Natural killer cell treated with Interleukin-12 subunit alpha and Interleukin-12 subunit beta and Interleukin-15 and Interleukin-18, amount 100 ng/mL, for 72 hours (primary cell): ENCODE measurements around the gene SLC22A4. TPM values are rescaled to one million over a fixed set of nuclear protein-coding genes. Genes with fewer than 3 reads are reported as not detected.

Experiments
- ATAC-seq, 2 donors: fragments of 150-1000 bp; cut with Tn5 transposase in 1 of 2; sonication (Bioruptor Pico), chemical (Tn5 transposase) in 1 of 2; 2 replicates each; pipeline ENCODE4 v1.10.0; 2021
- DNase-seq: peaks from one replicate; pipeline ENCODE4 v3.0.0; 2022; ENCODE audit warnings: low spot score
- H3K27ac Mint-ChIP-seq, 2 donors: 1 replicate in 1 of 2; 2 replicates in 1 of 2; pipeline ENCODE4 v1.8.0; 2022; ENCODE audit warnings: mixed read lengths in 2 of 2, mild to moderate bottlenecking in 1 of 2, moderate library complexity in 1 of 2
- H3K27me3 Mint-ChIP-seq, 2 donors: 1 replicate in 1 of 2; 2 replicates in 1 of 2; pipeline ENCODE4 v1.8.0; 2022; ENCODE audit warnings: mixed read lengths in 2 of 2
- H3K36me3 Mint-ChIP-seq: one replicate; pipeline ENCODE4 v1.8.0; 2022; ENCODE audit warnings: mixed read lengths
- H3K4me1 Mint-ChIP-seq, 2 donors: 1 replicate in 1 of 2; 2 replicates in 1 of 2; pipeline ENCODE4 v1.8.0; 2022; ENCODE audit warnings: low read depth in 2 of 2, mixed read lengths in 2 of 2, mild to moderate bottlenecking in 1 of 2
- H3K4me3 Mint-ChIP-seq: one replicate; pipeline ENCODE4 v1.8.0; 2022; ENCODE audit warnings: mixed read lengths
- H3K9me3 Mint-ChIP-seq: 2 replicates; pipeline ENCODE4 v1.8.0; 2022; ENCODE audit warnings: mixed read lengths
- total RNA-seq, 2 donors: library from RNA; stranded (reverse); gene quantifications; one replicate each; pipeline ENCODE4 v1.2.3, GENCODE V29; 2022

Gene SLC22A4
- total RNA-seq, 2 donors from 2014 or later: 0.93 to 2.5 TPM

GRCh38 chr5:132266836-132267160, 27.4 kb upstream of the SLC22A4 start:
- no peak for ATAC-seq
- Mint-ChIP-seq H3K4me3 (no peak overlapping the region), H3K27ac (no peak overlapping the region), H3K36me3 (no peaks in the 10 kb centered on the region), H3K4me1 (peaks cover 0 to 9% of the 10 kb centered on the region in 2 donors), H3K9me3 (no peaks in the 10 kb centered on the region), H3K27me3 (no peaks in the 10 kb centered on the region)
- no peak for DNase-seq

GRCh38 chr5:132267166-132267739, 26.9 kb upstream of the SLC22A4 start:
- Mint-ChIP-seq H3K9me3 (no peaks in the 10 kb centered on the region), H3K4me1 (peaks cover 0 to 12% of the 10 kb centered on the region in 2 donors), H3K27ac (no peak overlapping the region), H3K4me3 (no peak overlapping the region), H3K36me3 (no peaks in the 10 kb centered on the region), H3K27me3 (peaks cover 0 to 1% of the 10 kb centered on the region in 2 donors)
- DNase-seq (no peak), ATAC-seq (no peak)

DNA sequence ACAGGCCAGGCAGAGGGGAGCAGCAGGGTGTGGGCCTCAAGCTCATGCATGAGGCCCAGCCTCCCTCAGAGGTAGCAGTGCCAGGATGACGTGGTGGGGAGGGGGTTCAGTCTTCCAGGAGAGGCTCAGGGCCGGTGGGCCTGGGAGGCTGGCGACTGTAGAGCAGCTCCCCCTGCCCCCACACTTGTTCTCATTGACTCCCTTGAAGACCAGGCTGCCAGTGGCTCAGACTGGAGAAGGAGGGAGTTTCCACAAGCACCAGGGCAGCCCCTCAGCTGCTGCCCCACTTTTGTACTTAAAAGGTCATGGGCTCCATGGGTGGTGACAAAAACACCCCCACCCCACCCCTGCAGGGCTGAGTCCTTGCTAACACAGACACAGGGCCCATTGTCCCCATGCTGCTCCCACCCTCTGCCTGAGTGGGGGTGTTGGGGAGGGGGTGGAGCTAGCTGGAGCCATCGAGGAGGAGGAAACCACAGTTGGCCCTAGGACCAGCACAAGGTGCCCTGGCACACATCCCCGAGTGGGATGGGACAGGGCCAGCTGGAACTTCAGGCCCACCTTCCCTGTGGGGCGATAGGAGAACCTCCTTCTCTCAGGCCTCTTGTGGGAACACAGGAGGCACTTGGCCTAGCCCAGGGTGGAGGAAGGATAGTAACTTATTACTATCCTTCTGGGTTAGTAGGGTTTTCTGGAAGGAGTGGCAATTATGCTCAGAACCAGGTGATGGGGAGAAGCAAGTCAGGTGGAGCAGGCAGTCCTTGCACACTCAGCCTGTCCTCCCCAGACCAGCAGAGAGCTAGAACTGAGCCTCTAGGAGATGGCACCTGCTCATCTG, 26.0 kb upstream of the SLC22A4 start:
- H3K36me3 Mint-ChIP-seq: no peaks in the 10 kb centered on the region
- no peak overlapping the region for H3K4me3 Mint-ChIP-seq
- DNase-seq (no peak), ATAC-seq (no peak)
- no peaks in the 10 kb centered on the region for H3K9me3 Mint-ChIP-seq
- H3K4me1 Mint-ChIP-seq: peaks cover 0 to 16% of the 10 kb centered on the region in 2 donors
- peaks cover 0 to 6% of the 10 kb centered on the region in 2 donors for H3K27me3 Mint-ChIP-seq
- no peak overlapping the region for H3K27ac Mint-ChIP-seq

DNA sequence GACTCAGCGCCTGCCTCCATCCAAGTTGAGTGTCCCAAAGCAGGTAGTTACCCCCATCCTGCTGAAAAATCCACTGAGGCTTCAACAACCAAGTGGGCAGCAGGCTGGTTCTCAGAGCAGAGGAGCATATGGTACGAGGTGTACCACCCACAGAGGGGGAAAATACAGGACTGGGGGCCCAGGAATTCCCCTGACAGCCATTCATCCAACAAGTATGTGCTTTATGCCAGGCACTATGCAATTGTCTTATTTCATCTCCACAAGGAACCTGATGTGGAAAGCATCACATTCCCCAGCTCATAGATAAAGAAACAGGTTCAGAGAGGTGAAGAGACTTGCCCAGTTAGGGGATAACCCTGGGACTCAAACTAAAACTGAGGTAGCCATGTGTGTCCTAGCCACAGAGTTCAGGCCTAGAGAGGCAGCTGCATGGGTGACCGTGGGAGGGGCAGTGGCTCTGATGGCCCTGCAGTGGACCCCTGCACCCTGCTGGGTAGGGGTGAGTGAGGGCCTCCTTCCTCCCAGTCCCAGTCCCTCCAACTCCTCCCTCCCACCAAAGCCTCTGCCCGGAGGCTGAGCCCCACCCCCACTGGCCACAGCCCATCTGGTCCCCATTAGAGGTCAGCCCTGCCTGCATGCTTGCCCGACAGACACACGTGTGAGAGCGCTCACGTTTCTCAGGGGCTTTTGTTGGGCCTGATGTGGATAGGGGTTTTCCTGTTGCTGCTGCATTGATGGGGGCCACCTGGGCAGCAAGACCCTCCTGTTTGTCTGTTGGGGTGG, 25.2 kb upstream of the SLC22A4 start:
- no peak overlapping the region for H3K27ac Mint-ChIP-seq
- DNase-seq (no peak), ATAC-seq (no peak)
- H3K27me3 Mint-ChIP-seq: peaks cover 7 to 11% of the 10 kb centered on the region in 2 donors
- H3K4me1 Mint-ChIP-seq: peaks cover 0 to 20% of the 10 kb centered on the region in 2 donors
- H3K9me3 Mint-ChIP-seq: no peaks in the 10 kb centered on the region
- no peak overlapping the region for H3K4me3 Mint-ChIP-seq
- no peaks in the 10 kb centered on the region for H3K36me3 Mint-ChIP-seq

DNA sequence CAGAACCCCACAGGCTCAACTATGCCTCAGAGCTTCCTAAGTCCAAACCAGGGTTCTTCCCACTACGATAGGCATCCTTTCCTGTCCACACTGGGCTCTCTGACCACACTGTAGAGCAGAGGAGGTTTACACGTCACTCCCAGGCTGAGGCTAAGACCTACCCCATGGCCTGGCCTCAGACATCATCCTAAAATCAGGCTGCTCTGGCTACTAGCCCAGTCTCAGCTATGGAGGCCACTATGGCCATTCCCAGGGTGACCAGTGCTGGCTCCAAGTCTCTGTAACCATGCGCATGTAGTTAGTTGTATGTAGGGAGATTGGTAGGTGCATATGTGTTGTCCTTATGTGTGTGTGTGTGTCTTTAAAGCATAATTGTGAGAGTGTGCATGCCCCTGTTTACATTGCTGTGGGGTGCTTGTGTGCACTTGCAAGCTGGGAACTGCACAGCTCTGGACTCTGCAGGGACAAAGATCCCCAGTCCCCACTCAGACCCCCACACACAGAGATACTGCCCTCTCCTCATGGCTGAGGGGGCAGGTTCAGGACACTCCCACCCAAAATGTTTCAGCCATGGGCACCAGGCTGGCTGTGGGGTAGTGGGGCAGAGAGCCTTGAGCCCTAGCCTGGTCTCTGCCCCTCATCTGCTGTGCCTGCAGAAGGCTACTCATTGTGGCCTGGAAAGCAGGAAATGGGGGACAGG, 24.4 kb upstream of the SLC22A4 start:
- Mint-ChIP-seq H3K27ac (no peak overlapping the region), H3K9me3 (no peaks in the 10 kb centered on the region), H3K27me3 (peaks cover 10 to 14% of the 10 kb centered on the region in 2 donors), H3K4me1 (peaks cover 0 to 16% of the 10 kb centered on the region in 2 donors), H3K4me3 (no peak overlapping the region), H3K36me3 (no peaks in the 10 kb centered on the region)
- ATAC-seq (no peak), DNase-seq (no peak)

GRCh38 chr5:132270335-132270665, 23.9 kb upstream of the SLC22A4 start:
- Mint-ChIP-seq H3K4me3 (no peak overlapping the region), H3K9me3 (no peaks in the 10 kb centered on the region), H3K27ac (no peak overlapping the region), H3K4me1 (peaks cover 0 to 16% of the 10 kb centered on the region in 2 donors), H3K36me3 (no peaks in the 10 kb centered on the region), H3K27me3 (peaks cover 10 to 14% of the 10 kb centered on the region in 2 donors)
- ATAC-seq (no peak), DNase-seq (no peak)

DNA sequence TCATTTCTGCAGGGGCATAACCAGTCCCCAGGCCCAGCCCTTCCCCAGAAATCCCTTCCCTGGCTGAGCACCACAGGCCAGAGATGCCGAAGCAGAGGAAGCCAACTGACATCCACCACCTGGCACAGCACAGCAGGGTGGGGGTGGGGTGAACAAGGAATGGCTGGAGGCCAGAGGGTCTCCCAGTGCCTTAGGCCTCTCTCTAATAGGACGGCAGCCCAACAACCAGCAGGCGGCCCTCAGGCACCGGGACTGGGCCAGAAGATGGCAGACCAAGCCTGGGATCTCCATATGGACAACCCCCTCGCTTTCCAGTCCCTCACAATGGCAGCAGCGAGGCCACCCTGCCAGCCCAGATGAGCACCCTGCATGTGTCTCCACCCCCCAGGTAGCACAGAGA, 23.5 kb upstream of the SLC22A4 start:
- DNase-seq (no peak), ATAC-seq (no peak)
- H3K36me3 Mint-ChIP-seq: no peaks in the 10 kb centered on the region
- peaks cover 10 to 14% of the 10 kb centered on the region in 2 donors for H3K27me3 Mint-ChIP-seq
- H3K4me1 Mint-ChIP-seq: peaks cover 0 to 16% of the 10 kb centered on the region in 2 donors
- H3K27ac Mint-ChIP-seq: no peak overlapping the region
- H3K9me3 Mint-ChIP-seq: no peaks in the 10 kb centered on the region
- H3K4me3 Mint-ChIP-seq: no peak overlapping the region

- no peaks in the 10 kb centered on the region for H3K9me3 Mint-ChIP-seq
- H3K4me1 Mint-ChIP-seq: peaks cover 0 to 16% of the 10 kb centered on the region in 2 donors
- no peaks in the 10 kb centered on the region for H3K36me3 Mint-ChIP-seq
- H3K4me3 Mint-ChIP-seq: no peak overlapping the region
- ATAC-seq (peak; percentile 10 to 47), DNase-seq (no peak)
- no peak overlapping the region for H3K27ac Mint-ChIP-seq
- H3K27me3 Mint-ChIP-seq: peaks cover 10 to 14% of the 10 kb centered on the region in 2 donors
These were observed 22.6 kb upstream of the SLC22A4 start for GRCh38 chr5:132271251-132272246.

- Mint-ChIP-seq H3K4me1 (peaks cover 0 to 16% of the 10 kb centered on the region in 2 donors), H3K4me3 (no peak overlapping the region), H3K27ac (no peak overlapping the region), H3K9me3 (no peaks in the 10 kb centered on the region), H3K36me3 (no peaks in the 10 kb centered on the region), H3K27me3 (peaks cover 10 to 14% of the 10 kb centered on the region in 2 donors)
- ATAC-seq (no peak), DNase-seq (no peak)
These were observed 21.6 kb upstream of the SLC22A4 start for GRCh38 chr5:132272311-132273210.

- no peak for DNase-seq
- no peak overlapping the region for H3K27ac Mint-ChIP-seq
- no peak for ATAC-seq
- H3K9me3 Mint-ChIP-seq: no peaks in the 10 kb centered on the region
- no peak overlapping the region for H3K4me3 Mint-ChIP-seq
- H3K4me1 Mint-ChIP-seq: peaks cover 0 to 16% of the 10 kb centered on the region in 2 donors
- H3K36me3 Mint-ChIP-seq: no peaks in the 10 kb centered on the region
- H3K27me3 Mint-ChIP-seq: peaks cover 10 to 14% of the 10 kb centered on the region in 2 donors
These were observed 20.6 kb upstream of the SLC22A4 start for GRCh38 chr5:132273631-132274030.

DNA sequence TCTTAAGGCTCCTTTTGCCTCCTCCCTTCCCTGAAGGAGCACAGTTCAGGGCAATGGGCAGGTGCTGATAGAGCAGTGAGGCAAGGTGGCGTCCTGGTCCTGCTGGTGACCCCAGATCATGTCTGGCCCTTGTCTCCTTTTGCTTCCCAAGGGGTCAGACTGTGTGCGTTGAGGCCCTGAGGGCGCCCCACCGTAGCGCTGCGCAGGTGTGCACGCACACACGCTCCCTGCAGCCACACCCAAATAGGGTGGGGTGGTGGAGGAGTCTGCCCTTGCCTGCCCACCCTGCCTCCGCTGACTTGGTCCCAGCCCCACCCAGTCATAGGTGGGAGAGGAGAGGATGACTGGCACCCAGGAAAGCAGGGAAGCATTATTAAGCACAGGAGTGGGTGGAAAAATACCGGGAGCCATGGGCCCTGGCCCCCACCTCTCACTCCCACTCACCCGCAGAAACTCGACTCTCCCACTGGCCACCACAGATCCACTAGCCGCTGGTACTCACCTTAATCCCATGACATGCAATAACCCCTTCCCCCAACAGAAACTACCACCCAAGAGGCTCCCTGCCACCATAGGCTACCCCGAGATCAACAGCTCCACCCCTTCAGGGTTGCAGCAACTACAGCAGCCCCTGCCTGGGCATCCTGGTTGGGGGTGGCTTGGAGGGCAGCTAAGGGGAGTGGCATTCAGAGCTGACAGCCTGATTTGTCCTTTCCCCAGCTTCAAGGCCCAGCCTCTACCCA, 20.0 kb upstream of the SLC22A4 start:
- no peak overlapping the region for H3K27ac Mint-ChIP-seq
- H3K9me3 Mint-ChIP-seq: no peaks in the 10 kb centered on the region
- peaks cover 0 to 16% of the 10 kb centered on the region in 2 donors for H3K4me1 Mint-ChIP-seq
- H3K4me3 Mint-ChIP-seq: no peak overlapping the region
- ATAC-seq (no peak), DNase-seq (no peak)
- peaks cover 10 to 14% of the 10 kb centered on the region in 2 donors for H3K27me3 Mint-ChIP-seq
- no peaks in the 10 kb centered on the region for H3K36me3 Mint-ChIP-seq
